Keratinocyte (primary cell): Measurements from ENCODE around the gene OR52R1. TPM values are rescaled to one million over a fixed set of nuclear protein-coding genes. Genes with fewer than 3 reads are reported as not detected.

Source experiments
- DNase-seq: peaks from one replicate; pipeline ENCODE4 v3.0.0-alpha.2; 2011; ENCODE audit warnings: low read depth, missing footprints, low spot score
- FAIRE-seq: peaks from 2 replicates; lab custom pipeline; 2011; peaks lifted over from hg19 to GRCh38; lab: Jason Lieb, UNC
- H2AFZ ChIP-seq: 2 replicates; pipeline ENCODE4 v1.6.0; 2012; ENCODE audit warnings: low read length, control low read depth, inconsistent platforms; ENCODE audit not compliant: control insufficient read depth
- H3K27ac ChIP-seq: 2 replicates; pipeline ENCODE4 v1.5.1; 2011; ENCODE audit warnings: low read length; ENCODE audit not compliant: control insufficient read depth, insufficient read depth
- H3K27me3 ChIP-seq: 3 replicates; pipeline ENCODE4 v1.6.0; 2011; ENCODE audit warnings: low read length; ENCODE audit not compliant: control insufficient read depth, insufficient read depth; ENCODE audit errors: extremely low read depth
- H3K36me3 ChIP-seq, 2 experiments: 2 replicates in 1 of 2; 3 replicates in 1 of 2; pipeline ENCODE4 v1.5.1; 2011; ENCODE audit warnings: low read length in 2 of 2, mild to moderate bottlenecking in 1 of 2; ENCODE audit not compliant: control insufficient read depth in 2 of 2, insufficient read depth in 2 of 2; ENCODE audit errors: extremely low read depth in 1 of 2
- H3K4me1 ChIP-seq: 3 replicates; pipeline ENCODE4 v1.5.1; 2011; ENCODE audit warnings: low read length; ENCODE audit not compliant: control insufficient read depth, insufficient read depth; ENCODE audit errors: extremely low read depth
- H3K4me2 ChIP-seq: 3 replicates; pipeline ENCODE4 v1.6.0; 2011; ENCODE audit warnings: low read depth, low read length; ENCODE audit not compliant: control insufficient read depth, insufficient read depth; ENCODE audit errors: extremely low read depth
- H3K4me3 ChIP-seq, 3 experiments: fragments of 200-600 bp in 1 of 3; sonication (generic) in 1 of 3; 2 replicates in 2 of 3; 3 replicates in 1 of 3; pipeline ENCODE4 v1.5.1; 2011 to 2016; ENCODE audit warnings: low read length in 3 of 3, mild to moderate bottlenecking in 3 of 3, control low read depth in 2 of 3, inconsistent platforms in 1 of 3, low read depth in 1 of 3, mixed read lengths in 1 of 3, mixed run types in 1 of 3, moderate library complexity in 1 of 3; ENCODE audit not compliant: control insufficient read depth in 2 of 3, insufficient read depth in 2 of 3; ENCODE audit errors: extremely low read depth in 1 of 3
- H3K79me2 ChIP-seq: 2 replicates; pipeline ENCODE4 v1.6.0; 2012; ENCODE audit warnings: low read length; ENCODE audit not compliant: control insufficient read depth, insufficient read depth
- H3K9ac ChIP-seq: 3 replicates; pipeline ENCODE4 v1.6.0; 2011; ENCODE audit warnings: low read length; ENCODE audit not compliant: control insufficient read depth, insufficient read depth; ENCODE audit errors: extremely low read depth
- H3K9me1 ChIP-seq: 3 replicates; pipeline ENCODE4 v1.6.0; 2011; ENCODE audit warnings: low read length; ENCODE audit not compliant: control insufficient read depth, insufficient read depth; ENCODE audit errors: extremely low read depth
- H3K9me3 ChIP-seq: 2 replicates; pipeline ENCODE4 v1.5.1; 2012; ENCODE audit warnings: low read depth, low read length; ENCODE audit not compliant: control insufficient read depth
- H4K20me1 ChIP-seq: 3 replicates; pipeline ENCODE4 v1.6.0; 2011; ENCODE audit warnings: low read length; ENCODE audit not compliant: control insufficient read depth, insufficient read depth; ENCODE audit errors: extremely low read depth
- EZH2 ChIP-seq: IDR thresholded peaks from one replicate; pipeline ENCODE4 v1.6.1; 2012; ENCODE audit warnings: inconsistent platforms, mild to moderate bottlenecking, low read length, moderate library complexity
- dilution Hi-C: fragments of 300-500 bp; cut with MboI; formaldehyde crosslinking; loops from one replicate; pipeline ENCODE4 v1.7.0; 2020; ENCODE audit warnings: low sequenced_read_pairs; ENCODE audit not compliant: extremely low pct_ligation_motif_present
- polyA plus RNA-seq, 5 experiments: library from polyadenylated mRNA; depleted of rRNA in 3 of 5; stranded (reverse) in 3 of 5; stranded (forward) in 1 of 5; unstranded in 1 of 5; fragments of >200 nt; gene quantifications; 1 replicate in 1 of 5; 2 replicates in 3 of 5; 3 replicates in 1 of 5; pipeline versions ENCODE4 v1.2.1 to v1.2.3, GENCODE V29; 2011 to 2012; ENCODE audit warnings: missing spikeins in 2 of 5, low read depth in 1 of 5, low replicate concordance in 1 of 5
- TF ChIP-seq, protein P1 (sequence below), 3 experiments: IDR thresholded peaks in 1 of 3; conservative IDR thresholded peaks in 1 of 3; optimal IDR thresholded peaks in 1 of 3; 2 replicates in 2 of 3; 3 replicates in 1 of 3; pipeline versions ENCODE3 to v1.5.1; 2011; ENCODE audit warnings: low read length in 3 of 3, mild to moderate bottlenecking in 3 of 3, moderate library complexity in 2 of 3, control low read depth in 1 of 3, inconsistent platforms in 1 of 3; ENCODE audit not compliant: insufficient read depth in 2 of 3; ENCODE audit errors: extremely low read depth in 1 of 3

The OR52R1 gene
- polyA plus RNA-seq, 1 donor (not counting 4 experiments of a cell fraction or from before 2014, with no cell fraction given) = not detected

GRCh38 chr11:4830909-4831308 is 26.7 kb upstream of the OR52R1 start:
- DNase-seq (no peak), FAIRE-seq (no peak)
- H3K79me2 ChIP-seq = no peaks in the 10 kb centered on the region
- dilution Hi-C loops = no loop called here
- H3K27me3 ChIP-seq = no peaks in the 10 kb centered on the region
- H3K4me1 ChIP-seq = no peaks in the 10 kb centered on the region
- H3K4me2 ChIP-seq = no peak overlapping the region
- H3K9me1 ChIP-seq = no peaks in the 10 kb centered on the region
- H3K27ac ChIP-seq = no peak overlapping the region
- H2AFZ ChIP-seq = no peak overlapping the region
- H3K9ac ChIP-seq = no peak overlapping the region
- no peaks in the 10 kb centered on the region for H4K20me1 ChIP-seq
- no peaks in the 10 kb centered on the region for H3K36me3 ChIP-seq
- TF ChIP-seq, protein P1, sequence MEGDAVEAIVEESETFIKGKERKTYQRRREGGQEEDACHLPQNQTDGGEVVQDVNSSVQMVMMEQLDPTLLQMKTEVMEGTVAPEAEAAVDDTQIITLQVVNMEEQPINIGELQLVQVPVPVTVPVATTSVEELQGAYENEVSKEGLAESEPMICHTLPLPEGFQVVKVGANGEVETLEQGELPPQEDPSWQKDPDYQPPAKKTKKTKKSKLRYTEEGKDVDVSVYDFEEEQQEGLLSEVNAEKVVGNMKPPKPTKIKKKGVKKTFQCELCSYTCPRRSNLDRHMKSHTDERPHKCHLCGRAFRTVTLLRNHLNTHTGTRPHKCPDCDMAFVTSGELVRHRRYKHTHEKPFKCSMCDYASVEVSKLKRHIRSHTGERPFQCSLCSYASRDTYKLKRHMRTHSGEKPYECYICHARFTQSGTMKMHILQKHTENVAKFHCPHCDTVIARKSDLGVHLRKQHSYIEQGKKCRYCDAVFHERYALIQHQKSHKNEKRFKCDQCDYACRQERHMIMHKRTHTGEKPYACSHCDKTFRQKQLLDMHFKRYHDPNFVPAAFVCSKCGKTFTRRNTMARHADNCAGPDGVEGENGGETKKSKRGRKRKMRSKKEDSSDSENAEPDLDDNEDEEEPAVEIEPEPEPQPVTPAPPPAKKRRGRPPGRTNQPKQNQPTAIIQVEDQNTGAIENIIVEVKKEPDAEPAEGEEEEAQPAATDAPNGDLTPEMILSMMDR (optimal IDR thresholded peaks at IDR 0.05 in 1 of 3, IDR thresholded peaks at IDR 0.05 in 1 of 3, conservative IDR thresholded peaks at IDR 0.05 in 1 of 3; ENCODE audit: extremely low read depth in 1 of 3, insufficient read depth in 2 of 3, low read length in 3 of 3) = no peak
- no peak for TF ChIP-seq EZH2
- H3K9me3 ChIP-seq = no peaks in the 10 kb centered on the region
- H3K4me3 ChIP-seq = no peak overlapping the region

DNA sequence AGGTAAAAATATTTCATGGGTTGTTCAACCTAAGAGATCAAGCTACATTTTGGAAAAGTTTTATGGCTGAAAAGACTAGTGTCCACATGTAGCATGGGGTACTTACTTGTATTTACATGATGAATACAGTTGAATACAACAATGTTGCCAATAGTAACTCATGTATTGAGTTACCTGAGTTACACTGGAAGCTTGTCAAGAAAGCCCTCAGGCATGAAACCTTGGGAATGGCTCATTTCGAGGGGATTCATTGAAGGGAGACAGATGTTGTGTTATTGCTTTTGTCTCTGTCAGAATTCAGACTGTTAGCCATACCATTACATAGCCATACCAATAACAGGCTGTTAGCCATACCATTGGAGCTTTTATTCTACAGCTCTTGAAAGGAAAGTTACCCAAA is 26.2 kb upstream of the OR52R1 start:
- no peak overlapping the region for H3K4me2 ChIP-seq
- FAIRE-seq = no peak
- H2AFZ ChIP-seq = no peak overlapping the region
- H3K36me3 ChIP-seq = no peaks in the 10 kb centered on the region
- H3K4me3 ChIP-seq = no peak overlapping the region
- H3K9me1 ChIP-seq = no peaks in the 10 kb centered on the region
- no peak for DNase-seq
- dilution Hi-C loops = no loop called here
- H3K27ac ChIP-seq = no peak overlapping the region
- no peaks in the 10 kb centered on the region for H3K79me2 ChIP-seq
- H3K27me3 ChIP-seq = no peaks in the 10 kb centered on the region
- TF ChIP-seq, protein P1 (optimal IDR thresholded peaks at IDR 0.05 in 1 of 3, IDR thresholded peaks at IDR 0.05 in 1 of 3, conservative IDR thresholded peaks at IDR 0.05 in 1 of 3; ENCODE audit: extremely low read depth in 1 of 3, insufficient read depth in 2 of 3, low read length in 3 of 3) = no peak
- TF ChIP-seq EZH2 = no peak
- H4K20me1 ChIP-seq = no peaks in the 10 kb centered on the region
- H3K9me3 ChIP-seq = no peaks in the 10 kb centered on the region
- H3K4me1 ChIP-seq = no peaks in the 10 kb centered on the region
- H3K9ac ChIP-seq = no peak overlapping the region
